A549 treated with AZD9567 at 1 μM for 4 hours (cell line): ENCODE measurements around the gene CDC42BPB. TPM values are rescaled to one million over a fixed set of nuclear protein-coding genes. Genes with fewer than 3 reads are reported as not detected.

ENCODE experiments used
- total RNA-seq: library from RNA; stranded (reverse); fragments of 200-300 nt; extraction: Qiagen RNA extraction; gene quantifications from 5 replicates; pipeline ENCODE4 v1.2.3, GENCODE V29; 2022; ENCODE audit not compliant: insufficient read depth

Gene CDC42BPB, protein sequence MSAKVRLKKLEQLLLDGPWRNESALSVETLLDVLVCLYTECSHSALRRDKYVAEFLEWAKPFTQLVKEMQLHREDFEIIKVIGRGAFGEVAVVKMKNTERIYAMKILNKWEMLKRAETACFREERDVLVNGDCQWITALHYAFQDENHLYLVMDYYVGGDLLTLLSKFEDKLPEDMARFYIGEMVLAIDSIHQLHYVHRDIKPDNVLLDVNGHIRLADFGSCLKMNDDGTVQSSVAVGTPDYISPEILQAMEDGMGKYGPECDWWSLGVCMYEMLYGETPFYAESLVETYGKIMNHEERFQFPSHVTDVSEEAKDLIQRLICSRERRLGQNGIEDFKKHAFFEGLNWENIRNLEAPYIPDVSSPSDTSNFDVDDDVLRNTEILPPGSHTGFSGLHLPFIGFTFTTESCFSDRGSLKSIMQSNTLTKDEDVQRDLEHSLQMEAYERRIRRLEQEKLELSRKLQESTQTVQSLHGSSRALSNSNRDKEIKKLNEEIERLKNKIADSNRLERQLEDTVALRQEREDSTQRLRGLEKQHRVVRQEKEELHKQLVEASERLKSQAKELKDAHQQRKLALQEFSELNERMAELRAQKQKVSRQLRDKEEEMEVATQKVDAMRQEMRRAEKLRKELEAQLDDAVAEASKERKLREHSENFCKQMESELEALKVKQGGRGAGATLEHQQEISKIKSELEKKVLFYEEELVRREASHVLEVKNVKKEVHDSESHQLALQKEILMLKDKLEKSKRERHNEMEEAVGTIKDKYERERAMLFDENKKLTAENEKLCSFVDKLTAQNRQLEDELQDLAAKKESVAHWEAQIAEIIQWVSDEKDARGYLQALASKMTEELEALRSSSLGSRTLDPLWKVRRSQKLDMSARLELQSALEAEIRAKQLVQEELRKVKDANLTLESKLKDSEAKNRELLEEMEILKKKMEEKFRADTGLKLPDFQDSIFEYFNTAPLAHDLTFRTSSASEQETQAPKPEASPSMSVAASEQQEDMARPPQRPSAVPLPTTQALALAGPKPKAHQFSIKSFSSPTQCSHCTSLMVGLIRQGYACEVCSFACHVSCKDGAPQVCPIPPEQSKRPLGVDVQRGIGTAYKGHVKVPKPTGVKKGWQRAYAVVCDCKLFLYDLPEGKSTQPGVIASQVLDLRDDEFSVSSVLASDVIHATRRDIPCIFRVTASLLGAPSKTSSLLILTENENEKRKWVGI (N-terminal part only)
- total RNA-seq, result 66.6 to 88.6 TPM (median 82.6 TPM) in 5 replicates

DNA sequence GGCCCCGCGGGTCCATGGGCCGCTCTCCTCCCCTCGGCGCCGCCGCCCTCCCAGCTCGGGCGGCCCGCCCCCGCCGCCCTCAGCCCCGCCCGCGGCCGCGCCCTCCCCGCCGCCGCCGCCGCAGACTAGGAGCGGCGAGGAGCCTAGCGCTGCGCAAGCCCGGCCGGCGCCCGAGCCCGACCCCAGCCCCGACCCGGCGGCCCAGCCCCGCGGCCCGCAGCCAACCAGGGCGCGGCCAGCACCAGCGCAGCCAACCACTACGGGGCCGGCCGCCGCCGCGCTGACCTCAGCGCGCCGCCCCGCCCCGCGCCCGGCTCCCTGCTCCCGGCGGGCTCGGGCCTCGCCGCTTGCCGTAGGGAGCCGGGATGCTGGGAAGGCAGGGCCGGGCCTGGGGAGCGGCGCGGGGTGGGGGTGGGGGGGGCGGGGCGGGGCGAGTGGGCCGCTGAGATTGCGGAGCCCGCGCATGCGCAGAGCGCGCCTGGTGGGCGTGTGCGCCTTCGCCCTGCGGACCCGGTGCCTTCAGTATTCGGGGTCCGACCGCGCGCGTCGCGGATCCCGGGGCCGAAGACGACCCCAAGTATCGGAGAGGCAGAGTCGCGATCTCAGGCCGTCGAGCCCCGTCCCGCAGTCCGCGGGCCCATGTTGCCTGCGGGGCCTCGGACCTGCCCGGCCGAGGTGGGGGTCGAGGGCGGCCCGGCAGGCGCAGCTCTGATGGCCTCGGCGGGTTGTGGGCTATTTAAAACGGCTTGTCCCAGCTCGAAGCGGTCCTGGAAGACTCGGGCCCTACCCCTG lies at the start of gene CDC42BPB:
Gene CDC42BPB, minus strand, starts transcription at position 178 of the 792 bp plus-strand sequence. CDS start 376 bp downstream, outside the sequence.

DNA sequence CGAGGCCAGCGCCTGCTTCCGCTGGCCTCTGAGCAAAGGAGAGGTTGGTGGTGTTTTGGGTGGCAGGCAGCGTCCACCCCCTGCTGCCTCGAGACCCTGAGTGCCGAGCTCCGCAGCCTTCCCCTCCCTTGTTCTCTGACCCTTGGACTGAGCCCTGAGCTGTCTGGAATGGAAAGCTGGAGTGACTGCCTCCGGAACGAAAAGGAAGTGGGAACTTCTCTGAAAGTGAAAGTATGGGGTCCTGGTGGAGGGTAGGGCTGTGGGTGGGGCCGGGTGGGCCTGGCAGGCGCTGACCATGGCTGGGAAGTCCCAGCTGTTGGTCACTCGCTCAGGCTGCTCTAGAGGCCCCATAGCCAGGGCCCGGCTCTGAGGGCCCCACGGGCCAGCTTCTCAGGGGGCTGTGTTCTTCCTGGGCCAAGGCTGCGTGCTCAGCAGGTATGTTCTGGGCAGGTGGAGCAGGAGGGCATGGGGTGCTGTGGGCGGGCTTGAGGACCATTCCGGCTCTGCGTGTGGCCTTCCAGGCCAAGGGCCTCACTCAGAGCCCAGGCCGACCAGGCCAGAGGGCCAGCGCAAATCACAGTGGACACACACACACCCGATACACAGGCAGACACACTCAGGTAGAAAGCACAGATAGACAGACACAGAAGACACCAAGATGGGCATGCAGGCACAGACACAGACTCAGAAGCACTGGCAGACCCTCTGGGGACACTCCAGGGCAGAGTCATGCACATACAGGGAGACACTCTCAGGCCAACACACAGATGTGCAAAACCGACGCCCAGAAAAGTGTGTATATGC lies 37.3 kb upstream of the CDC42BPB start, which contains the start of gene EXOC3L4:
Gene EXOC3L4, plus strand, starts transcription at position 320 of the 804 bp plus-strand sequence. CDS start 5,495 bp downstream, outside the sequence.

DNA sequence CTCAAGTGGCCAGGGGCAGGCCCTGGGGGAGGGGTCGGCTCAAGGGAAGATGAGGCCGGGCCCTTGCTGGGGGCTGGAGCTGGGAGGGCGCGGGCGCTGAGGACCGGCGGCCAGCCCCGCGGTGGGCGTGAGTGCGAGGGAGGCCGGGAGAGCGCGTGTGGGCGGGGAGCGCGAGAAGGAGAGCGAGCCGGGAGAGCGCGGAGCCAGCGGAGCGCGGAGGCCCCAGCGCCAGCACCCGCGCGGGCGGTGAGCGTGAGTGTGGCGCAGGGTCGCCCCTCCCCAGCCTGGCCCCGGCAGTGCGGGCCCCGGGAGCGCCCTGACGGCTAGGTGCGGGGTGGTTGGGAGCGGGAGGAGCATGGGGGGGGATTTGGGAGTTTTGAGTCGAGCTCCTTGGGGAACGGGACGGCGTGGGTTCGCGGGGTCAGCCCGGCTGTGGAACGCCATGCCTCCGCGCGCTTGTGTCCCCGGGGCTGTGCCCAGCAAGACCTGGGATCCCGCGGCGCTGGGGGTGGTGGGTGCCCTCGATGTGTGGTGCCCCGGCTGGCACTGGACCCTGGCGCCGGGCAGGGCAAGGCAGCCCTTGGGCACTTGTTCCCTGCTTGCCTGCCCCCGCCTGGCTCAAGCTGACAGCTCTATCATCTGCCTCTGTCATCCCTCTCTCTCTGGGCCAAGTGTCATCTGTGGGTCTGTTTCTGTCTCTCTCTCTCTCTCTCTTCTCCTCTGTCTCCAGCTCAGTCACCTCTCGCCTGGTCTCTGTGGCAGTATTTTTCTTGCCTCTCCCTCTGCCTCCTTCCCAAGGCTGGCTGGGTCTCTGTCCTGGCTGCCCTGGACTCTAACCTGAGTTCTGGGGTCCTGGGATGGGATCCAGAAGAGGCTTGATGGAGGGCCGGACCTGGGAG lies 26.9 kb upstream of the CDC42BPB start, which contains the start of gene LBHD2:
Gene LBHD2, plus strand, starts transcription at position 190 of the 899 bp plus-strand sequence. CDS start 1,803 bp downstream, outside the sequence.

DNA sequence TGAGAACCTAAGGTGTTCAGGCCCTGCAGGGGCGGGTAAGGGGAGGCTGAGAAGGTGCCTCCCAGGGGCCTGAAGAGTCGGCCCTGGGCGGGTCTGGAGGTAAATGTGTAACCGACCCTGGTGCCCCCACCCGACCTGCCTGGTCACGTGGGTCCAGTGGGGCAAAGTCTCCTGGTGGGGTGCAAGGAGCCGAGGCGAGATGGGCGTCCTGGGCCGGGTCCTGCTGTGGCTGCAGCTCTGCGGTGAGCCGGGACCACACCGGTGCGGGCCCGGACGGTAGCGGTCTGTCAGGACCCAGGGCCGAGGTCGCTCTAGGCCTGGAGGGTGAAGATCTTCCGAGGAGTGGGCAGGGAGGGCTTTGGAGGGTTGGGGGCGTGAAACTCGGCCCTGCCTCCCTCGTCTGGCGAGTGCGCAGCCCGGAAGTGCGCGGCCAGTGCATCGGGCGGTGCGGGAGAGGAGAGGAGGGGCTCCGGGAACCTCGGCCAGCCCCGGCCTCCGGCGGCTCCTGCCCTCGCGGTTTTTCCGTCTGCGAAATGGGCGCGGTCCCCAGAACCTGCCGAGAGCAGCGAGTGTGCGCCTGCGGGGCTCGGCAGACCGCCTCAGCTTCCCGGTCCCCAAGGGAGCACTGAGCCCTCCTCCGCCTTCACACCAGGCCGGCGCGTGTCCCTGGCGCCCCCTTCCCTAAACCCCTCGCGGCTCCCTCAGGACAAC lies 134.7 kb downstream of the CDC42BPB start, which contains the start of gene AMN:
Gene AMN, plus strand, starts transcription at position 174 of the 711 bp plus-strand sequence. Its CDS starts 26 bp downstream, at position 200.

Other genes with a start within 250 kb of the CDC42BPB start
- gene AMN, start 134.9 kb downstream of the CDC42BPB start, total RNA-seq, result 0.30 to 0.53 TPM (median 0.45 TPM) in 4 of 5 replicates, not detected in the other
- 0.16 to 0.36 TPM (median 0.24 TPM) in 3 of 5 replicates, not detected in the others for gene LBHD2, start 26.7 kb upstream of the CDC42BPB start, total RNA-seq
- 1.6 to 2.1 TPM (median 2.0 TPM) in 4 of 5 replicates, not detected in the other for gene EXOC3L4, start 37.2 kb upstream of the CDC42BPB start, total RNA-seq
- 199 to 289 TPM (median 281 TPM) in 5 replicates for gene TNFAIP2, start 65.9 kb upstream of the CDC42BPB start, total RNA-seq